Karpas-422 (cell line): ENCODE data around the gene NSUN4. TPM values are rescaled to one million over a fixed set of nuclear protein-coding genes. Genes with fewer than 3 reads are reported as not detected.

Experiments used
- DNase-seq: peaks from one replicate; pipeline ENCODE4 v3.0.0-alpha.2; 2015
- H2AFZ ChIP-seq: fragments of 200-600 bp; sonication (generic); 2 replicates; pipeline ENCODE4 v1.6.1; 2014; ENCODE audit warnings: antibody characterized with exemption, low read length, mixed read lengths
- H3K27ac ChIP-seq: fragments of 200-600 bp; sonication (generic); 2 replicates; pipeline ENCODE4 v1.5.1; 2014; ENCODE audit warnings: mild to moderate bottlenecking, low read length, moderate library complexity
- H3K27me3 ChIP-seq: fragments of 200-600 bp; sonication (generic); 2 replicates; pipeline ENCODE4 v1.6.1; 2014; ENCODE audit warnings: low read length, mixed read lengths
- H3K36me3 ChIP-seq: fragments of 200-600 bp; sonication (generic); 2 replicates; pipeline ENCODE4 v1.6.1; 2014; ENCODE audit warnings: low read length, mixed read lengths; ENCODE audit not compliant: insufficient read depth
- H3K4me1 ChIP-seq: fragments of 200-600 bp; sonication (generic); 2 replicates; pipeline ENCODE4 v1.6.1; 2014; ENCODE audit warnings: mild to moderate bottlenecking, low read length, mixed read lengths
- H3K4me2 ChIP-seq: fragments of 200-600 bp; sonication (generic); 2 replicates; pipeline ENCODE4 v1.6.1; 2014; ENCODE audit warnings: low read length, low read depth, mild to moderate bottlenecking; ENCODE audit not compliant: poor library complexity, severe bottlenecking
- H3K4me3 ChIP-seq: fragments of 200-600 bp; sonication (generic); 2 replicates; pipeline ENCODE4 v1.5.1; 2014; ENCODE audit warnings: mild to moderate bottlenecking, antibody characterized with exemption, low read length, mixed read lengths
- H3K79me2 ChIP-seq: fragments of 200-600 bp; sonication (generic); 2 replicates; pipeline ENCODE4 v1.6.1; 2014; ENCODE audit warnings: mild to moderate bottlenecking, low read length, mixed read lengths
- H3K9ac ChIP-seq: fragments of 200-600 bp; sonication (generic); 2 replicates; pipeline ENCODE4 v1.6.0; 2014; ENCODE audit warnings: low read length
- H3K9me2 ChIP-seq: fragments of 200-600 bp; sonication (generic), shearing (Covaris generic); replicated peaks from 2 replicates; pipeline ENCODE4 v1.6.0; 2014; ENCODE audit warnings: mild to moderate bottlenecking, low read length, moderate library complexity; ENCODE audit not compliant: insufficient read depth
- H3K9me3 ChIP-seq: fragments of 300-700, 200-600 bp; sonication (generic); 2 replicates; pipeline ENCODE4 v1.6.1; 2014; ENCODE audit warnings: low read length, mixed read lengths
- H4K20me1 ChIP-seq: fragments of 200-600 bp; sonication (generic); 2 replicates; pipeline ENCODE4 v1.6.1; 2014; ENCODE audit warnings: mild to moderate bottlenecking, antibody characterized with exemption, low read length, low read depth; ENCODE audit not compliant: insufficient read depth
- total RNA-seq: library from RNA; depleted of rRNA; stranded (reverse); fragments of >200 nt; shearing (Covaris generic); gene quantifications from 2 replicates; pipeline ENCODE4 v1.2.3, GENCODE V29; 2014; ENCODE audit warnings: low replicate concordance; rRNA removed

NSUN4 gene
- total RNA-seq, 1 experiment from 2014 or later, result 15.9 TPM

GRCh38 chr1:46408356-46409062, 67.9 kb downstream of the NSUN4 start:
- H3K9ac ChIP-seq, result no peak overlapping the region
- DNase-seq, result no peak
- no peaks in the 10 kb centered on the region for H3K36me3 ChIP-seq
- no peak overlapping the region for H3K4me2 ChIP-seq
- no peaks in the 10 kb centered on the region for H3K9me2 ChIP-seq
- no peaks in the 10 kb centered on the region; the same call in 1 of the 2 replicates for H3K27me3 ChIP-seq
- H3K9me3 ChIP-seq, result no peaks in the 10 kb centered on the region
- no peaks in the 10 kb centered on the region for H3K4me1 ChIP-seq
- no peak overlapping the region for H3K4me3 ChIP-seq
- no peak overlapping the region for H3K27ac ChIP-seq
- no peaks in the 10 kb centered on the region for H4K20me1 ChIP-seq
- no peaks in the 10 kb centered on the region for H3K79me2 ChIP-seq
- no peak overlapping the region for H2AFZ ChIP-seq

- no peak for DNase-seq
- H3K4me3 ChIP-seq, result no peak overlapping the region
- no peaks in the 10 kb centered on the region for H3K79me2 ChIP-seq
- H3K9me3 ChIP-seq, result no peaks in the 10 kb centered on the region
- H3K9ac ChIP-seq, result no peak overlapping the region
- H4K20me1 ChIP-seq, result no peaks in the 10 kb centered on the region
- no peaks in the 10 kb centered on the region for H3K9me2 ChIP-seq
- H3K36me3 ChIP-seq, result no peaks in the 10 kb centered on the region
- H3K27me3 ChIP-seq, result no peaks in the 10 kb centered on the region; the same call in 1 of the 2 replicates
- H3K4me1 ChIP-seq, result no peaks in the 10 kb centered on the region
- H3K4me2 ChIP-seq, result no peak overlapping the region
- no peak overlapping the region for H3K27ac ChIP-seq
- H2AFZ ChIP-seq, result no peak overlapping the region
These were observed 68.4 kb downstream of the NSUN4 start for GRCh38 chr1:46409063-46409372.

- Histone ChIP-seq H3K9me3 (no peaks in the 10 kb centered on the region), H3K9me2 (no peaks in the 10 kb centered on the region), H2AFZ (no peak overlapping the region), H3K79me2 (no peaks in the 10 kb centered on the region), H3K27ac (no peak overlapping the region), H3K4me3 (no peak overlapping the region), H4K20me1 (no peaks in the 10 kb centered on the region), H3K4me1 (no peaks in the 10 kb centered on the region), H3K9ac (no peak overlapping the region), H3K27me3 (no peaks in the 10 kb centered on the region; the same call in 1 of the 2 replicates), H3K36me3 (no peaks in the 10 kb centered on the region), H3K4me2 (no peak overlapping the region)
- DNase-seq, result no peak
These were observed 69.8 kb downstream of the NSUN4 start for GRCh38 chr1:46410156-46411009.

GRCh38 chr1:46411010-46411405, 70.4 kb downstream of the NSUN4 start:
- Histone ChIP-seq H3K9me2 (no peaks in the 10 kb centered on the region), H3K36me3 (no peaks in the 10 kb centered on the region), H3K9me3 (no peaks in the 10 kb centered on the region), H4K20me1 (no peaks in the 10 kb centered on the region), H3K9ac (no peak overlapping the region), H3K4me2 (no peak overlapping the region), H3K4me1 (no peaks in the 10 kb centered on the region), H3K27ac (no peak overlapping the region), H2AFZ (no peak overlapping the region), H3K27me3 (no peaks in the 10 kb centered on the region; the same call in 1 of the 2 replicates), H3K4me3 (no peak overlapping the region), H3K79me2 (no peaks in the 10 kb centered on the region)
- DNase-seq, result no peak

Other genes with a start within 250 kb of the NSUN4 start
- gene PIK3R3, start 208.2 kb upstream of the NSUN4 start, total RNA-seq, result 10.4 and 12.7 TPM in 2 replicates
- gene TSPAN1, start 165.7 kb upstream of the NSUN4 start, total RNA-seq, result not detected in 2 replicates
- gene P3R3URF, start 164.3 kb upstream of the NSUN4 start, total RNA-seq, result not detected in 2 replicates
- gene POMGNT1, start 142.4 kb upstream of the NSUN4 start, total RNA-seq, result 55.0 and 65.1 TPM in 2 replicates
- 0.25 TPM in 1 of 2 replicates, not detected in the other for gene LURAP1, start 137.5 kb upstream of the NSUN4 start, total RNA-seq
- gene RAD54L, start 93.0 kb upstream of the NSUN4 start, total RNA-seq, result 10.5 and 18.0 TPM in 2 replicates
- 64.1 and 69.1 TPM in 2 replicates for gene LRRC41, start 37.2 kb upstream of the NSUN4 start, total RNA-seq
- 455 and 533 TPM in 2 replicates for gene UQCRH, start 37.1 kb upstream of the NSUN4 start, total RNA-seq
- gene FAAH, start 53.5 kb downstream of the NSUN4 start, total RNA-seq, result 1.3 TPM in 1 of 2 replicates, not detected in the other
- not detected in 2 replicates for gene DMBX1, start 149.0 kb downstream of the NSUN4 start, total RNA-seq
- gene KNCN, start 210.8 kb downstream of the NSUN4 start, total RNA-seq, result not detected in 2 replicates